Measurements from ENCODE around the gene VWA5B1.

GRCh38 chr1:20275319-20275925 is 15.3 kb upstream of the VWA5B1 start:
- no peak for TF ChIP-seq POLR2AphosphoS5 (IDR thresholded peaks at IDR 0.05; ENCODE audit: insufficient read depth in 1 of 2, low read depth in 1 of 2)
- TF ChIP-seq POLR2A (IDR thresholded peaks at IDR 0.05): no peak

All from vagina (tissue), 2 donors.